ENCODE results near the gene SPACA4.

- TF ChIP-seq LEF1 (IDR thresholded peaks at IDR 0.05; ENCODE audit: borderline replicate concordance), result no peak
- no peak for TF ChIP-seq SP1 (IDR thresholded peaks at IDR 0.05)
- no peak for TF ChIP-seq TARDBP (IDR thresholded peaks at IDR 0.05)
- TF ChIP-seq PKNOX1 (IDR thresholded peaks at IDR 0.05), result no peak
- TF ChIP-seq FOXM1 (IDR thresholded peaks at IDR 0.05; ENCODE audit: borderline replicate concordance), result no peak
- TF ChIP-seq BHLHE40 (IDR thresholded peaks at IDR 0.05; ENCODE audit: borderline replicate concordance), result no peak
- TF ChIP-seq SUZ12 (IDR thresholded peaks at IDR 0.05), result no peak
- TF ChIP-seq FOXA1 (IDR thresholded peaks at IDR 0.05), result no peak
- TF ChIP-seq ELF4 (IDR thresholded peaks at IDR 0.05), result no peak
- TF ChIP-seq HDGF (IDR thresholded peaks at IDR 0.05; ENCODE audit: borderline replicate concordance), result no peak
- TF ChIP-seq FOXK2 (IDR thresholded peaks at IDR 0.05), result no peak
- TF ChIP-seq ARNT (IDR thresholded peaks at IDR 0.05), result no peak
Measured at GRCh38 chr19:48646722-48647216, 40.2 kb downstream of the SPACA4 start.

Data from HEK293T (cell line).